IPS-20b (cell line): Measurements from ENCODE around the gene HTRA3.

Source experiments
- H3K27ac ChIP-seq: one replicate; pipeline ENCODE4 v1.5.1; 2013; ENCODE audit warnings: low read length
- H3K27me3 ChIP-seq: 2 replicates; pipeline ENCODE4 v1.6.1; 2013; ENCODE audit warnings: mild to moderate bottlenecking, low read length, inconsistent platforms; ENCODE audit not compliant: insufficient read depth
- H3K36me3 ChIP-seq: 2 replicates; pipeline ENCODE4 v1.6.1; 2013; ENCODE audit warnings: low read depth, mild to moderate bottlenecking, inconsistent platforms, low read length, moderate library complexity; ENCODE audit not compliant: insufficient read depth
- H3K4me1 ChIP-seq: 2 replicates; pipeline ENCODE4 v1.6.1; 2013; ENCODE audit warnings: mild to moderate bottlenecking, control low read depth, inconsistent platforms, low read length, moderate library complexity; ENCODE audit not compliant: insufficient read depth
- H3K4me3 ChIP-seq: 2 replicates; pipeline ENCODE4 v1.5.1; 2013; ENCODE audit warnings: mild to moderate bottlenecking, low read length, inconsistent platforms
- H3K9ac ChIP-seq: 2 replicates; pipeline ENCODE4 v1.6.1; 2013; ENCODE audit warnings: low read depth, mild to moderate bottlenecking, inconsistent platforms, low read length, moderate library complexity
- H3K9me3 ChIP-seq: 2 replicates; pipeline ENCODE4 v1.6.1; 2013; ENCODE audit warnings: mild to moderate bottlenecking, low read depth, low read length, inconsistent platforms; ENCODE audit not compliant: insufficient read depth

HTRA3 gene

GRCh38 chr4:8280876-8281440 lies 11.4 kb downstream of the HTRA3 start:
- Histone ChIP-seq H3K27me3 (no peaks in the 10 kb centered on the region), H3K9ac (no peak overlapping the region), H3K4me1 (no peaks in the 10 kb centered on the region), H3K9me3 (no peaks in the 10 kb centered on the region), H3K36me3 (no peaks in the 10 kb centered on the region), H3K4me3 (no peak overlapping the region), H3K27ac (no peak overlapping the region)

- Histone ChIP-seq H3K4me1 (no peaks in the 10 kb centered on the region), H3K27ac (no peak overlapping the region), H3K9ac (no peak overlapping the region), H3K4me3 (no peak overlapping the region), H3K9me3 (no peaks in the 10 kb centered on the region), H3K27me3 (no peaks in the 10 kb centered on the region), H3K36me3 (no peaks in the 10 kb centered on the region)
Measured at GRCh38 chr4:8281519-8282133, 12.1 kb downstream of the HTRA3 start.

- no peaks in the 10 kb centered on the region for H3K4me1 ChIP-seq
- H3K36me3 ChIP-seq, result no peaks in the 10 kb centered on the region
- no peaks in the 10 kb centered on the region for H3K27me3 ChIP-seq
- no peaks in the 10 kb centered on the region for H3K9me3 ChIP-seq
- H3K4me3 ChIP-seq, result no peak overlapping the region
- H3K27ac ChIP-seq, result no peak overlapping the region
- H3K9ac ChIP-seq, result no peak overlapping the region
Measured at GRCh38 chr4:8282134-8282641, 12.6 kb downstream of the HTRA3 start.

GRCh38 chr4:8282742-8283141 lies 13.2 kb downstream of the HTRA3 start:
- no peak overlapping the region for H3K27ac ChIP-seq
- no peaks in the 10 kb centered on the region for H3K9me3 ChIP-seq
- no peak overlapping the region for H3K9ac ChIP-seq
- H3K4me1 ChIP-seq, result no peaks in the 10 kb centered on the region
- no peak overlapping the region for H3K4me3 ChIP-seq
- H3K36me3 ChIP-seq, result no peaks in the 10 kb centered on the region
- H3K27me3 ChIP-seq, result no peaks in the 10 kb centered on the region

GRCh38 chr4:8283161-8283560 lies 13.6 kb downstream of the HTRA3 start:
- no peak overlapping the region for H3K4me3 ChIP-seq
- H3K36me3 ChIP-seq, result no peaks in the 10 kb centered on the region

GRCh38 chr4:8283631-8284121 lies 14.1 kb downstream of the HTRA3 start:
- H3K36me3 ChIP-seq, result no peaks in the 10 kb centered on the region
- H3K27ac ChIP-seq, result no peak overlapping the region
- no peaks in the 10 kb centered on the region for H3K4me1 ChIP-seq
- no peaks in the 10 kb centered on the region for H3K9me3 ChIP-seq
- no peaks in the 10 kb centered on the region for H3K27me3 ChIP-seq
- no peak overlapping the region for H3K4me3 ChIP-seq
- no peak overlapping the region for H3K9ac ChIP-seq

More at GRCh38 chr4:8283161-8283560, 13.6 kb downstream of the HTRA3 start:
- Histone ChIP-seq H3K9me3 (no peaks in the 10 kb centered on the region), H3K27me3 (no peaks in the 10 kb centered on the region), H3K9ac (no peak overlapping the region), H3K27ac (no peak overlapping the region), H3K4me1 (no peaks in the 10 kb centered on the region)

- no peak overlapping the region for H3K27ac ChIP-seq
- no peaks in the 10 kb centered on the region for H3K9me3 ChIP-seq
- H3K4me1 ChIP-seq, result no peaks in the 10 kb centered on the region
- no peak overlapping the region for H3K9ac ChIP-seq
- no peaks in the 10 kb centered on the region for H3K36me3 ChIP-seq
- H3K27me3 ChIP-seq, result no peaks in the 10 kb centered on the region
- H3K4me3 ChIP-seq, result no peak overlapping the region
Measured at GRCh38 chr4:8284391-8284790, 14.8 kb downstream of the HTRA3 start.

- H3K9me3 ChIP-seq, result no peaks in the 10 kb centered on the region
- H3K27me3 ChIP-seq, result no peaks in the 10 kb centered on the region
- no peaks in the 10 kb centered on the region for H3K4me1 ChIP-seq
- no peak overlapping the region for H3K27ac ChIP-seq
- no peaks in the 10 kb centered on the region for H3K36me3 ChIP-seq
- H3K4me3 ChIP-seq, result no peak overlapping the region
- no peak overlapping the region for H3K9ac ChIP-seq
Measured at GRCh38 chr4:8285143-8285975, 15.8 kb downstream of the HTRA3 start.

- no peaks in the 10 kb centered on the region for H3K27me3 ChIP-seq
- H3K27ac ChIP-seq, result no peak overlapping the region
- no peaks in the 10 kb centered on the region for H3K36me3 ChIP-seq
- no peak overlapping the region for H3K9ac ChIP-seq
- no peaks in the 10 kb centered on the region for H3K9me3 ChIP-seq
- no peak overlapping the region for H3K4me3 ChIP-seq
- H3K4me1 ChIP-seq, result no peaks in the 10 kb centered on the region
Measured at GRCh38 chr4:8285976-8286718, 16.6 kb downstream of the HTRA3 start.

GRCh38 chr4:8286719-8287342 lies 17.3 kb downstream of the HTRA3 start:
- no peaks in the 10 kb centered on the region for H3K36me3 ChIP-seq
- no peak overlapping the region for H3K4me3 ChIP-seq
- H3K9ac ChIP-seq, result no peak overlapping the region
- H3K27me3 ChIP-seq, result no peaks in the 10 kb centered on the region
- H3K27ac ChIP-seq, result no peak overlapping the region
- H3K9me3 ChIP-seq, result no peaks in the 10 kb centered on the region
- no peaks in the 10 kb centered on the region for H3K4me1 ChIP-seq
